Measurements from ENCODE around the gene CIDEC. TPM values are rescaled to one million over a fixed set of nuclear protein-coding genes. Genes with fewer than 3 reads are reported as not detected.

Gene CIDEC
- total and polyA plus RNA-seq, 2 of the 13 experiments (the other 11 are each of a cell fraction or from before 2014, with no cell fraction given) = 2.5 to 10.4 TPM

DNA sequence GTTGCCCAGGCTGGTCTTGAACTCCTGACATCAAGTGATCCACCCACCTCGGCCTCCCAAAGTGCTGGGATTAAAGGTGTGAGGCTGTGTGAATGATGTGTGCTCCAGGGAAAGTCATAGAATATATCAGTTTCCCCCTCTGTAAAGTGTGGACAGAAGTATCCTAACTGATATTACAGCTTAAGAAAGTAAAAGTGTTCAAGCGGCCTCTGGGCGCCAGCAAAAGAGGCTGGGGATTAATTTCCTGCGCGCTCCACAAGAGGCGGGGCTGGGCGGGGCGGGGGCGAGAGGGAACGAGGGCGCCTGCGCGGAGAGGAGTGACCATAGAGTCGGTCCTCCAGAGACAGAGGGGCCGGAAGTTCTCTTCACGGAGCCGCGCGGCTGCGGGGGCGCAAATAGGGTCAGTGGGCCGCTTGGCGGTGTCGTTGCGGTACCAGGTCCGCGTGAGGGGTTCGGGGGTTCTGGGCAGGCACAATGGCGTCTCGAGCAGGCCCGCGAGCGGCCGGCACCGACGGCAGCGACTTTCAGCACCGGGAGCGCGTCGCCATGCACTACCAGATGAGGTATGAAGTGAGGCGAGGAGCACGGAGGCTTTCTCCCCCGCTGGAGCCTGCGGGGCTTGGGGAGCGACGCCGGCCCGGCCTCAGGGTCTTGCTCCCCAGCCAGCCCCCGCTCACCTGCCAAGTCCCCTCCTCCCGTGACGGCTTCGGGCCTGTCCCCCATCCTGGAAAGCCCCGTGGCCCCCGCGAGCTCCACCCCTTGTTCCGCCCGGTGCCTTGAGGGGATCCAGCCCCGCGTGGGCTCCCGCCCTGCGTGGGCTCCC, 10.4 kb upstream of the CIDEC start, which contains the start of gene JAGN1 (continued):
- TF ChIP-seq, protein P1, sequence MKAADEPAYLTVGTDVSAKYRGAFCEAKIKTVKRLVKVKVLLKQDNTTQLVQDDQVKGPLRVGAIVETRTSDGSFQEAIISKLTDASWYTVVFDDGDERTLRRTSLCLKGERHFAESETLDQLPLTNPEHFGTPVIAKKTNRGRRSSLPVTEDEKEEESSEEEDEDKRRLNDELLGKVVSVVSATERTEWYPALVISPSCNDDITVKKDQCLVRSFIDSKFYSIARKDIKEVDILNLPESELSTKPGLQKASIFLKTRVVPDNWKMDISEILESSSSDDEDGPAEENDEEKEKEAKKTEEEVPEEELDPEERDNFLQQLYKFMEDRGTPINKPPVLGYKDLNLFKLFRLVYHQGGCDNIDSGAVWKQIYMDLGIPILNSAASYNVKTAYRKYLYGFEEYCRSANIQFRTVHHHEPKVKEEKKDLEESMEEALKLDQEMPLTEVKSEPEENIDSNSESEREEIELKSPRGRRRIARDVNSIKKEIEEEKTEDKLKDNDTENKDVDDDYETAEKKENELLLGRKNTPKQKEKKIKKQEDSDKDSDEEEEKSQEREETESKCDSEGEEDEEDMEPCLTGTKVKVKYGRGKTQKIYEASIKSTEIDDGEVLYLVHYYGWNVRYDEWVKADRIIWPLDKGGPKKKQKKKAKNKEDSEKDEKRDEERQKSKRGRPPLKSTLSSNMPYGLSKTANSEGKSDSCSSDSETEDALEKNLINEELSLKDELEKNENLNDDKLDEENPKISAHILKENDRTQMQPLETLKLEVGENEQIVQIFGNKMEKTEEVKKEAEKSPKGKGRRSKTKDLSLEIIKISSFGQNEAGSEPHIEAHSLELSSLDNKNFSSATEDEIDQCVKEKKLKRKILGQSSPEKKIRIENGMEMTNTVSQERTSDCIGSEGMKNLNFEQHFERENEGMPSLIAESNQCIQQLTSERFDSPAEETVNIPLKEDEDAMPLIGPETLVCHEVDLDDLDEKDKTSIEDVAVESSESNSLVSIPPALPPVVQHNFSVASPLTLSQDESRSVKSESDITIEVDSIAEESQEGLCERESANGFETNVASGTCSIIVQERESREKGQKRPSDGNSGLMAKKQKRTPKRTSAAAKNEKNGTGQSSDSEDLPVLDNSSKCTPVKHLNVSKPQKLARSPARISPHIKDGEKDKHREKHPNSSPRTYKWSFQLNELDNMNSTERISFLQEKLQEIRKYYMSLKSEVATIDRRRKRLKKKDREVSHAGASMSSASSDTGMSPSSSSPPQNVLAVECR (CRISPR knock-in tag; IDR thresholded peaks at IDR 0.05; ENCODE audit: borderline replicate concordance) = peak; percentile 91
- peak; percentile 75; the same call in 1 of the 2 replicates for TF ChIP-seq ZBTB7A (CRISPR knock-in tag; IDR thresholded peaks at IDR 0.05)
- no peak for TF ChIP-seq ZNF432 (CRISPR knock-in tag; IDR thresholded peaks at IDR 0.05; ENCODE audit: borderline replicate concordance)
- TF ChIP-seq, protein P2, sequence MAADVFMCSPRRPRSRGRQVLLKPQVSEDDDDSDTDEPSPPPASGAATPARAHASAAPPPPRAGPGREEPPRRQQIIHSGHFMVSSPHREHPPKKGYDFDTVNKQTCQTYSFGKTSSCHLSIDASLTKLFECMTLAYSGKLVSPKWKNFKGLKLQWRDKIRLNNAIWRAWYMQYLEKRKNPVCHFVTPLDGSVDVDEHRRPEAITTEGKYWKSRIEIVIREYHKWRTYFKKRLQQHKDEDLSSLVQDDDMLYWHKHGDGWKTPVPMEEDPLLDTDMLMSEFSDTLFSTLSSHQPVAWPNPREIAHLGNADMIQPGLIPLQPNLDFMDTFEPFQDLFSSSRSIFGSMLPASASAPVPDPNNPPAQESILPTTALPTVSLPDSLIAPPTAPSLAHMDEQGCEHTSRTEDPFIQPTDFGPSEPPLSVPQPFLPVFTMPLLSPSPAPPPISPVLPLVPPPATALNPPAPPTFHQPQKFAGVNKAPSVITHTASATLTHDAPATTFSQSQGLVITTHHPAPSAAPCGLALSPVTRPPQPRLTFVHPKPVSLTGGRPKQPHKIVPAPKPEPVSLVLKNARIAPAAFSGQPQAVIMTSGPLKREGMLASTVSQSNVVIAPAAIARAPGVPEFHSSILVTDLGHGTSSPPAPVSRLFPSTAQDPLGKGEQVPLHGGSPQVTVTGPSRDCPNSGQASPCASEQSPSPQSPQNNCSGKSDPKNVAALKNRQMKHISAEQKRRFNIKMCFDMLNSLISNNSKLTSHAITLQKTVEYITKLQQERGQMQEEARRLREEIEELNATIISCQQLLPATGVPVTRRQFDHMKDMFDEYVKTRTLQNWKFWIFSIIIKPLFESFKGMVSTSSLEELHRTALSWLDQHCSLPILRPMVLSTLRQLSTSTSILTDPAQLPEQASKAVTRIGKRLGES (CRISPR knock-in tag; IDR thresholded peaks at IDR 0.05; ENCODE audit: borderline replicate concordance) = no peak; the same call in 1 of the 2 replicates
- TF ChIP-seq, protein P3, sequence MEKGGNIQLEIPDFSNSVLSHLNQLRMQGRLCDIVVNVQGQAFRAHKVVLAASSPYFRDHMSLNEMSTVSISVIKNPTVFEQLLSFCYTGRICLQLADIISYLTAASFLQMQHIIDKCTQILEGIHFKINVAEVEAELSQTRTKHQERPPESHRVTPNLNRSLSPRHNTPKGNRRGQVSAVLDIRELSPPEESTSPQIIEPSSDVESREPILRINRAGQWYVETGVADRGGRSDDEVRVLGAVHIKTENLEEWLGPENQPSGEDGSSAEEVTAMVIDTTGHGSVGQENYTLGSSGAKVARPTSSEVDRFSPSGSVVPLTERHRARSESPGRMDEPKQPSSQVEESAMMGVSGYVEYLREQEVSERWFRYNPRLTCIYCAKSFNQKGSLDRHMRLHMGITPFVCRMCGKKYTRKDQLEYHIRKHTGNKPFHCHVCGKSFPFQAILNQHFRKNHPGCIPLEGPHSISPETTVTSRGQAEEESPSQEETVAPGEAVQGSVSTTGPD (CRISPR knock-in tag; IDR thresholded peaks at IDR 0.05) = peak; percentile 53; the same call in 1 of the 2 replicates
- no peak for TF ChIP-seq AGO1 (IDR thresholded peaks at IDR 0.05; ENCODE audit: low read depth, low read length, poor library complexity, severe bottlenecking)
- peak; percentile 69 for TF ChIP-seq ZNF747 (CRISPR knock-in tag; IDR thresholded peaks at IDR 0.05; ENCODE audit: borderline replicate concordance)
- TF ChIP-seq, protein P4, sequence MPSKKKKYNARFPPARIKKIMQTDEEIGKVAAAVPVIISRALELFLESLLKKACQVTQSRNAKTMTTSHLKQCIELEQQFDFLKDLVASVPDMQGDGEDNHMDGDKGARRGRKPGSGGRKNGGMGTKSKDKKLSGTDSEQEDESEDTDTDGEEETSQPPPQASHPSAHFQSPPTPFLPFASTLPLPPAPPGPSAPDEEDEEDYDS (CRISPR knock-in tag; IDR thresholded peaks at IDR 0.05) = peak; percentile 51; the same call in 1 of the 2 replicates
- 0 out of 2 replicates have a peak, but pooled peaks have one; percentile 64 for TF ChIP-seq ZNF224 (CRISPR knock-in tag; IDR thresholded peaks at IDR 0.05)
- TF ChIP-seq, protein P5, sequence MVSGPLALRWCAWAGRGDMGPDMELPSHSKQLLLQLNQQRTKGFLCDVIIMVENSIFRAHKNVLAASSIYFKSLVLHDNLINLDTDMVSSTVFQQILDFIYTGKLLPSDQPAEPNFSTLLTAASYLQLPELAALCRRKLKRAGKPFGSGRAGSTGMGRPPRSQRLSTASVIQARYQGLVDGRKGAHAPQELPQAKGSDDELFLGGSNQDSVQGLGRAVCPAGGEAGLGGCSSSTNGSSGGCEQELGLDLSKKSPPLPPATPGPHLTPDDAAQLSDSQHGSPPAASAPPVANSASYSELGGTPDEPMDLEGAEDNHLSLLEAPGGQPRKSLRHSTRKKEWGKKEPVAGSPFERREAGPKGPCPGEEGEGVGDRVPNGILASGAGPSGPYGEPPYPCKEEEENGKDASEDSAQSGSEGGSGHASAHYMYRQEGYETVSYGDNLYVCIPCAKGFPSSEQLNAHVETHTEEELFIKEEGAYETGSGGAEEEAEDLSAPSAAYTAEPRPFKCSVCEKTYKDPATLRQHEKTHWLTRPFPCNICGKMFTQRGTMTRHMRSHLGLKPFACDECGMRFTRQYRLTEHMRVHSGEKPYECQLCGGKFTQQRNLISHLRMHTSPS (CRISPR knock-in tag; IDR thresholded peaks at IDR 0.05; ENCODE audit: low read depth) = 0 out of 2 replicates have a peak, but pooled peaks have one; percentile 54
- TF ChIP-seq ZNF501 (CRISPR knock-in tag; IDR thresholded peaks at IDR 0.05) = peak; percentile 81
- 0 out of 2 replicates have a peak, but pooled peaks have one; percentile 76 for TF ChIP-seq MZF1 (CRISPR knock-in tag; IDR thresholded peaks at IDR 0.05; ENCODE audit: borderline replicate concordance)
- TF ChIP-seq ZNF598 (CRISPR knock-in tag; IDR thresholded peaks at IDR 0.05; ENCODE audit: borderline replicate concordance) = peak; percentile 80; the same call in 1 of the 2 replicates
- 0 out of 2 replicates have a peak, but pooled peaks have one; percentile 46 for TF ChIP-seq KLF15 (CRISPR knock-in tag; IDR thresholded peaks at IDR 0.05; ENCODE audit: borderline replicate concordance)
- TF ChIP-seq HOXD1 (CRISPR knock-in tag; IDR thresholded peaks at IDR 0.05) = peak; percentile 74; the same call in 1 of the 2 replicates

All from HepG2 (cell line).